Natural killer cell (primary cell): ENCODE data around the gene FAIM. TPM values are rescaled to one million over a fixed set of nuclear protein-coding genes. Genes with fewer than 3 reads are reported as not detected.
"Not testable (repeated sequence)": the region's sequence is repeated elsewhere in the genome, so short reads cannot be mapped to it uniquely, and the experiment has no call there.

Experiments used
- ATAC-seq, 3 donors: fragments of 150-1000 bp in 2 of 3; fragments of 200-7000 bp in 1 of 3; cut with Tn5 transposase; 1 replicate in 1 of 3; 2 replicates in 2 of 3; pipeline ENCODE4 v1.10.0; 2021; ENCODE audit warnings: mild to moderate bottlenecking in 2 of 3, moderate library complexity in 2 of 3
- DNase-seq, 2 donors: peaks; one replicate each; pipeline versions ENCODE4 v3.0.0 to v3.0.0-alpha.2; 2013 to 2021; ENCODE audit warnings: mixed read lengths in 1 of 2
- H3K27ac ChIP-seq: one replicate; pipeline ENCODE4 v1.5.1; 2013; ENCODE audit warnings: mild to moderate bottlenecking, low read length
- H3K27me3 ChIP-seq: one replicate; pipeline ENCODE4 v1.6.1; 2013; ENCODE audit warnings: low read length; ENCODE audit not compliant: control insufficient read depth, insufficient read depth
- H3K36me3 ChIP-seq: one replicate; pipeline ENCODE4 v1.6.1; 2013; ENCODE audit warnings: low read length; ENCODE audit not compliant: control insufficient read depth, insufficient read depth
- H3K4me1 ChIP-seq: one replicate; pipeline ENCODE4 v1.6.1; 2013; ENCODE audit warnings: low read length; ENCODE audit not compliant: control insufficient read depth, insufficient read depth
- H3K4me3 ChIP-seq: one replicate; pipeline ENCODE4 v1.5.1; 2013; ENCODE audit warnings: low read length
- H3K9me3 ChIP-seq: one replicate; pipeline ENCODE4 v1.6.1; 2013; ENCODE audit warnings: low read length; ENCODE audit not compliant: control insufficient read depth, insufficient read depth
- H3K27ac Mint-ChIP-seq, 2 donors: one replicate each; pipeline ENCODE4 v1.8.0; 2022; ENCODE audit warnings: mild to moderate bottlenecking in 2 of 2, mixed read lengths in 2 of 2, moderate library complexity in 1 of 2
- H3K27me3 Mint-ChIP-seq, 2 donors: one replicate each; pipeline ENCODE4 v1.8.0; 2022; ENCODE audit warnings: low read depth in 2 of 2, mixed read lengths in 2 of 2
- H3K36me3 Mint-ChIP-seq: one replicate; pipeline ENCODE4 v1.8.0; 2022; ENCODE audit warnings: mixed read lengths
- H3K4me1 Mint-ChIP-seq, 2 donors: one replicate each; pipeline ENCODE4 v1.8.0; 2022; ENCODE audit warnings: mixed read lengths in 2 of 2
- H3K4me3 Mint-ChIP-seq: one replicate; pipeline ENCODE4 v1.8.0; 2022; ENCODE audit warnings: mild to moderate bottlenecking, moderate library complexity, mixed read lengths
- H3K9me3 Mint-ChIP-seq, 2 donors: one replicate each; pipeline ENCODE4 v1.8.0; 2022; ENCODE audit warnings: mixed read lengths in 2 of 2
- WGBS: methylation state at CpG from one replicate; pipeline ENCODE4 v1.1.7; 2013; ENCODE audit warnings: missing lambda C conversion rate; ENCODE audit not compliant: insufficient coverage; 5-methylcytosine and 5-hydroxymethylcytosine counted together
- intact Hi-C: fragments of 100-400 bp; cut with micrococcal nuclease; formaldehyde crosslinking; loops from one replicate; pipeline ENCODE4 v1.14.2; 2022
- total RNA-seq, 4 donors: library from RNA; stranded (reverse); fragments of 120-200 nt in 1 of 4; gene quantifications; one replicate each; pipeline versions ENCODE4 v1.2.3 to v1.2.4, GENCODE V29; 2013 to 2022
- TF ChIP-seq, protein P1 (sequence below): fragments of 200-600 bp; IDR thresholded peaks from one replicate; pipeline ENCODE4 v1.8.0; 2022; ENCODE audit warnings: antibody characterized with exemption

FAIM gene
- total RNA-seq, 3 donors from 2014 or later (not counting 1 experiment from before 2014, with no cell fraction given) = 4.6 to 7.6 (median 5.6) TPM

DNA sequence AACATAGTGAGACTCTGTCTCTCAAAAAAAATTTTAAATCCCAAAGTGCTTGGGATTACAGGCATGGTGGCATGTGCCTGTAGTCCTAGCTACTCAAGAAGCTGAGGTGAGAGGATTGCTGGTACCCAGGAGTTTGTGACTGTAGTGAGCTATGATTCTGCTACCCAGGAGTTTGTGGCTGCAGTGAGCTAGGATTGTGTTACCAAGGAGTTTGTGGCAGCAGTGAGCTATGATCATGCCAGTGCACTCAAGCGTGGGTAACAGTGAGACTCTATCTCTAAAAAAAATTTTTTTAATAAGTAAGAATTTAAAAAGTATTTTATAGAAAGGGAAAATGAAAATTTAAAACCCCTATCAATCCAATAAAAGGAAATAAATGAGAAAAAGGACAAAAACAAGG lies 69.5 kb downstream of the FAIM start:
- Mint-ChIP-seq H3K4me3 (no peak overlapping the region), H3K27me3 (no peaks in the 10 kb centered on the region), H3K36me3 (peaks cover 18% of the 10 kb centered on the region), H3K4me1 (no peaks in the 10 kb centered on the region), H3K27ac (no peak overlapping the region), H3K9me3 (peaks cover 2 to 8% of the 10 kb centered on the region in 2 donors)
- no peak overlapping the region for H3K27ac ChIP-seq
- H3K27me3 ChIP-seq = no peaks in the 10 kb centered on the region
- intact Hi-C loops = no loop called here
- H3K4me3 ChIP-seq = no peak overlapping the region
- H3K4me1 ChIP-seq = no peaks in the 10 kb centered on the region
- TF ChIP-seq, protein P1, sequence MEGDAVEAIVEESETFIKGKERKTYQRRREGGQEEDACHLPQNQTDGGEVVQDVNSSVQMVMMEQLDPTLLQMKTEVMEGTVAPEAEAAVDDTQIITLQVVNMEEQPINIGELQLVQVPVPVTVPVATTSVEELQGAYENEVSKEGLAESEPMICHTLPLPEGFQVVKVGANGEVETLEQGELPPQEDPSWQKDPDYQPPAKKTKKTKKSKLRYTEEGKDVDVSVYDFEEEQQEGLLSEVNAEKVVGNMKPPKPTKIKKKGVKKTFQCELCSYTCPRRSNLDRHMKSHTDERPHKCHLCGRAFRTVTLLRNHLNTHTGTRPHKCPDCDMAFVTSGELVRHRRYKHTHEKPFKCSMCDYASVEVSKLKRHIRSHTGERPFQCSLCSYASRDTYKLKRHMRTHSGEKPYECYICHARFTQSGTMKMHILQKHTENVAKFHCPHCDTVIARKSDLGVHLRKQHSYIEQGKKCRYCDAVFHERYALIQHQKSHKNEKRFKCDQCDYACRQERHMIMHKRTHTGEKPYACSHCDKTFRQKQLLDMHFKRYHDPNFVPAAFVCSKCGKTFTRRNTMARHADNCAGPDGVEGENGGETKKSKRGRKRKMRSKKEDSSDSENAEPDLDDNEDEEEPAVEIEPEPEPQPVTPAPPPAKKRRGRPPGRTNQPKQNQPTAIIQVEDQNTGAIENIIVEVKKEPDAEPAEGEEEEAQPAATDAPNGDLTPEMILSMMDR = no peak
- peaks cover 5% of the 10 kb centered on the region for H3K36me3 ChIP-seq
- H3K9me3 ChIP-seq = peaks cover 3% of the 10 kb centered on the region
- DNase-seq (no peak), ATAC-seq (no peak)
- no CpG with 5 or more reads among the region's 1 CpG for WGBS

DNA sequence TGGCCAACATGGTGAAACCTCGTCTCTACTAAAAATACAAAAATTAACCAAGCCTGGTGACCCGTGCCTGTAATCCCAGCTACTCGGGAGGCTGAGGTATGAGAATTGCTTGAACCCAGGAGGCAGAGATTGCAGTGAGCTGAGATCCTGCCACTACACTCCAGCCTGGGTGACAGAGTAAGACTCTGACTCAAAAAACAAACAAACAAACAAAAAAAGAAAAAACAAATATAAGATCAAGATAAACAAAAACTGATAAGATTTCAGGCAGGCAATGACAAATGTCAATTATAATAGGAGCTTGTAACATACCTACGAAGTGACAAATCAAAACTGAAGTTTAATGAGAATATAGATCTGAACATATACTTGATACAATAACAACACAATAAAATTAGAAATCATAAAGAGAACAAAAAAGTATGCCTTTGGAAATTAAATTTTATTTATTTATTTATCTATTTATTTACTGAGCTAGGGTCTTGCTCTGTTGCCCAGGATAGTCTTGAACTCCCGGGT lies 70.4 kb downstream of the FAIM start:
- WGBS = 90% methylated on average over 4 of the region's 5 CpGs
- TF ChIP-seq, protein P1 = no peak
- Mint-ChIP-seq H3K9me3 (peaks cover 2 to 8% of the 10 kb centered on the region in 2 donors), H3K27ac (no peak overlapping the region), H3K36me3 (peaks cover 18% of the 10 kb centered on the region), H3K27me3 (no peaks in the 10 kb centered on the region), H3K4me1 (no peaks in the 10 kb centered on the region), H3K4me3 (no peak overlapping the region)
- intact Hi-C loops = no loop called here
- no peak overlapping the region for H3K27ac ChIP-seq
- H3K4me1 ChIP-seq = no peaks in the 10 kb centered on the region
- ATAC-seq = no peak
- H3K36me3 ChIP-seq = peaks cover 5% of the 10 kb centered on the region
- peaks cover 3% of the 10 kb centered on the region for H3K9me3 ChIP-seq
- H3K27me3 ChIP-seq = no peaks in the 10 kb centered on the region
- no peak overlapping the region for H3K4me3 ChIP-seq
- no peak for DNase-seq

DNA sequence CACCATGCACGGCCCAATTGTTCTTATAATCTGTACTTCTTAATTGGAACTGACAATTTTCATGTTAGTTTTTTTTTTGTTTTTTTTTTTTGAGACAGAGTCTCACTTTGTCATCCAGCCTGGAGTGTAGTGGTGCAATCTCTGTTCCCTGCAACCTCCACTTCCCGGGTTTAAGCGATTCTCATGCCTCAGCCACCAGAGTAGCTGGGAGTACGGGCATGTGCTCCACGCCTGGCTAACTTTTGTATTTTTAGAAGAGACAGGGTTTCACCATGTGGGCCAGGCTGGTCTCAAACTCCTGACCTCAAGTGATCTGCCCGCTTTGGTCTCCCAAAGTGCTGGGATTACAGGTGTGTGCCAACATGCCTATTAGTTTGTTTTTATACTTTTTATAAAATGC lies 72.4 kb downstream of the FAIM start:
- H3K27ac ChIP-seq, H3K4me1 ChIP-seq, intact Hi-C loops, H3K27ac Mint-ChIP-seq, H3K4me3 ChIP-seq, H3K27me3 ChIP-seq, H3K27me3 Mint-ChIP-seq, H3K9me3 Mint-ChIP-seq, H3K36me3 Mint-ChIP-seq, H3K4me1 Mint-ChIP-seq, H3K9me3 ChIP-seq, H3K4me3 Mint-ChIP-seq, DNase-seq, ATAC-seq, H3K36me3 ChIP-seq: not testable (repeated sequence)
- 90% methylated on average over 5 of the region's 6 CpGs for WGBS

DNA sequence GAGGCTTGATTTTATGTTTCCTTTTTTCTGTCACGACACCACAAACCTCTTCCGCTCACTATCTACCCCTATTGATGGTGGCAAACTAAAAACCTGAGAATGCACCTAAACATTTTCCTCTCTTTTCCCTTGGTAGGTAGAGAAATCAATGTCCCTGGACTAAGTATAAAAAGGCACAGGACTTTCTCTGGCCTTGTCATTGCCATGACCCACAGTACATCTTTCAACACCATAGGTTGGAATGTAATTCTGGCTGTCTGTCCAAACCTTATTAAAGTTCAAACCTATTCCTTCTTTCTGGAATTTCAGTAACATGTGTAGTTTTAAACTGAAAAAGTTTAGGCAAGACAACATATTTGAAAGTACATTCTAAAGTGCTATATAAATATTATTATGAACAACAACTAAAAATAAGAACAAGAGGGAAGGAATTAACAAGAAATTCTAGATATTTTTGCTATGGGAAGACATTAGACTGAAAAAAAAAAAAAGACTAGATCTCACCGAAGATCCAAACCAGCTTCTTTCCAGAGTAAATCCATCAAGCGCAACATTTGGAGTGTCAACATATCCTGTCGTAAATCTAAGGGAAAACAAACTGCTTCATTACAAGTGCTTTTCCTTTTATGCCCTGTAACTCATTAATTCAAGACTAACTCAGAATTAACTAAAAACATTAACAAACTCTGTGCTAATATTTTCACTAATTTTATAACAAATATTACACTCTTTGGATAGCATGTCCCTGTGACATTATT lies 73.1 kb downstream of the FAIM start:
- Histone ChIP-seq H3K27ac (no peak overlapping the region), H3K9me3 (no peaks in the 10 kb centered on the region), H3K36me3 (peaks cover 5% of the 10 kb centered on the region), H3K27me3 (no peaks in the 10 kb centered on the region), H3K4me3 (no peak overlapping the region), H3K4me1 (peaks cover 3% of the 10 kb centered on the region)
- 74% methylated on average over 4 of the region's 5 CpGs for WGBS
- TF ChIP-seq, protein P1 = no peak
- no peak for ATAC-seq
- intact Hi-C loops = no loop called here
- no peaks in the 10 kb centered on the region for H3K36me3 Mint-ChIP-seq
- H3K9me3 Mint-ChIP-seq = no peaks in the 10 kb centered on the region
- no peaks in the 10 kb centered on the region for H3K27me3 Mint-ChIP-seq
- H3K27ac Mint-ChIP-seq = no peak overlapping the region
- H3K4me3 Mint-ChIP-seq = no peak overlapping the region
- H3K4me1 Mint-ChIP-seq = peaks cover 2% of the 10 kb centered on the region in 2 donors
- no peak for DNase-seq
